SK-N-SH (cell line): ENCODE measurements around the gene PABPN1. TPM values are rescaled to one million over a fixed set of nuclear protein-coding genes. Genes with fewer than 3 reads are reported as not detected.

Experiments used
- CTCF ChIA-PET: fragments of 300-600, 350-600 bp; formaldehyde crosslinking; extraction: SDS; loops from one replicate; lab custom pipeline; 2021; lab: Yijun Ruan, JAX
- POLR2A ChIA-PET: fragments of 350-600 bp; sonication (Branson Sonifier 250); formaldehyde crosslinking; extraction: SDS; loops from one replicate; lab custom pipeline; 2020; ENCODE audit warnings: antibody characterized with exemption, inconsistent platforms; lab: Yijun Ruan, JAX
- DNase-seq: peaks from one replicate; pipeline ENCODE4 v3.0.0; 2012
- H2AFZ ChIP-seq: fragments of 200-600 bp; sonication (generic); 2 replicates; pipeline ENCODE4 v1.8.1; 2016; ENCODE audit warnings: antibody characterized with exemption, mild to moderate bottlenecking, low read depth
- H3F3A ChIP-seq: fragments of 200-600 bp; sonication (generic); replicated peaks from 2 replicates; pipeline ENCODE3; 2016; ENCODE audit warnings: antibody characterized with exemption, mild to moderate bottlenecking; ENCODE audit not compliant: insufficient read depth
- H3K27ac ChIP-seq, 2 experiments: fragments of 200-500 bp in 1 of 2; fragments of 200-600 bp in 1 of 2; sonication (Bioruptor generic) in 1 of 2; sonication (generic), shearing (Covaris generic) in 1 of 2; 2 replicates each; pipeline versions ENCODE4 v1.5.1 to v1.6.1; 2014 to 2016; ENCODE audit warnings: low read depth in 2 of 2, inconsistent platforms in 1 of 2, low read length in 1 of 2, mild to moderate bottlenecking in 1 of 2, mixed read lengths in 1 of 2
- H3K27me3 ChIP-seq: fragments of 200-600 bp; sonication (generic), shearing (Covaris generic); 2 replicates; pipeline ENCODE4 v1.6.1; 2016; ENCODE audit warnings: mixed run types; ENCODE audit not compliant: insufficient read depth
- H3K36me3 ChIP-seq, 2 experiments: fragments of 200-500 bp in 1 of 2; fragments of 200-600 bp in 1 of 2; sonication (Bioruptor generic) in 1 of 2; sonication (generic) in 1 of 2; replicated peaks in 1 of 2; 2 replicates each; pipeline versions ENCODE3 to v1.5.1; 2014 to 2016; ENCODE audit warnings: low read length in 1 of 2, mild to moderate bottlenecking in 1 of 2; ENCODE audit not compliant: insufficient read depth in 2 of 2, control insufficient read depth in 1 of 2
- H3K4me1 ChIP-seq, 2 experiments: fragments of 200-500 bp in 1 of 2; fragments of 200-600 bp in 1 of 2; sonication (Bioruptor generic) in 1 of 2; sonication (generic), shearing (Covaris generic) in 1 of 2; 2 replicates each; pipeline versions ENCODE4 v1.5.1 to v1.6.1; 2014 to 2016; ENCODE audit warnings: low read depth in 1 of 2, low read length in 1 of 2, mixed run types in 1 of 2; ENCODE audit not compliant: insufficient read depth in 2 of 2, control insufficient read depth in 1 of 2
- H3K4me2 ChIP-seq: fragments of 200-600 bp; sonication (generic), shearing (Covaris generic); 2 replicates; pipeline ENCODE4 v1.6.1; 2017; ENCODE audit warnings: mixed run types
- H3K4me3 ChIP-seq, 2 experiments: fragments of 200-500 bp in 1 of 2; fragments of 200-600 bp in 1 of 2; sonication (Bioruptor generic) in 1 of 2; sonication (generic), shearing (Covaris generic) in 1 of 2; 2 replicates each; pipeline versions ENCODE4 v1.5.1 to v1.8.1; 2014 to 2016; ENCODE audit warnings: low read depth in 2 of 2, inconsistent platforms in 1 of 2, low read length in 1 of 2, mild to moderate bottlenecking in 1 of 2, mixed read lengths in 1 of 2, moderate library complexity in 1 of 2
- H3K79me2 ChIP-seq: fragments of 200-600 bp; sonication (generic); 2 replicates; pipeline ENCODE4 v1.8.1; 2017; ENCODE audit warnings: mild to moderate bottlenecking; ENCODE audit not compliant: insufficient read depth
- H3K9ac ChIP-seq: fragments of 200-600 bp; sonication (generic); 2 replicates; pipeline ENCODE4 v1.6.1; 2017; ENCODE audit warnings: mixed run types
- H3K9me2 ChIP-seq: fragments of 200-600 bp; sonication (generic); 2 replicates; pipeline ENCODE4 v1.6.1; 2017; ENCODE audit warnings: mixed run types
- H3K9me3 ChIP-seq: fragments of 200-600 bp; sonication (generic); 2 replicates; pipeline ENCODE4 v1.6.1; 2017; ENCODE audit warnings: mixed run types, mild to moderate bottlenecking, moderate library complexity
- H4K20me1 ChIP-seq: fragments of 200-600 bp; sonication (generic); 2 replicates; pipeline ENCODE4 v1.6.1; 2017; ENCODE audit warnings: mild to moderate bottlenecking, mixed run types; ENCODE audit not compliant: insufficient read depth
- CHD2 ChIP-seq: fragments of 150-350 bp; IDR thresholded peaks from 2 replicates; pipeline ENCODE4 v1.6.1; 2018; ENCODE audit warnings: low read length; ENCODE audit not compliant: partially characterized antibody
- CTCF ChIP-seq: fragments of 200-600 bp; sonication (generic); IDR thresholded peaks from 2 replicates; pipeline ENCODE4 v1.6.1; 2017; ENCODE audit warnings: antibody characterized with exemption, mild to moderate bottlenecking, moderate library complexity
- ELF1 ChIP-seq: IDR thresholded peaks from 2 replicates; pipeline ENCODE4 v1.4.0; 2012
- EP300 ChIP-seq, 2 experiments: IDR thresholded peaks; 2 replicates each; pipeline versions ENCODE4 v1.4.0 to v1.6.1; 2012; ENCODE audit warnings: borderline replicate concordance in 1 of 2, low read depth in 1 of 2, low read length in 1 of 2
- FOSL2 ChIP-seq: IDR thresholded peaks from 2 replicates; pipeline ENCODE4 v1.4.0; 2012; ENCODE audit warnings: low read depth, mild to moderate bottlenecking, moderate library complexity, borderline replicate concordance
- FOXM1 ChIP-seq: IDR thresholded peaks from 2 replicates; pipeline ENCODE4 v1.4.0; 2012; ENCODE audit warnings: low read depth, mild to moderate bottlenecking
- GATA2 ChIP-seq: sonication (generic); formaldehyde crosslinking; IDR thresholded peaks from 2 replicates; pipeline ENCODE4 v1.5.0; 2020; ENCODE audit warnings: mild to moderate bottlenecking, missing genetic modification reagents
- MEF2A ChIP-seq: IDR thresholded peaks from 2 replicates; pipeline ENCODE4 v1.4.0; 2012; ENCODE audit warnings: low read depth, borderline replicate concordance
- MXI1 ChIP-seq: IDR thresholded peaks from 2 replicates; pipeline ENCODE4 v1.6.1; 2012; ENCODE audit warnings: mild to moderate bottlenecking, low read depth, low read length, improper control_type of control experiment
- RAD21 ChIP-seq: IDR thresholded peaks from 2 replicates; pipeline ENCODE4 v1.6.1; 2012; ENCODE audit warnings: mild to moderate bottlenecking, low read length
- SIN3A ChIP-seq: IDR thresholded peaks from 2 replicates; pipeline ENCODE4 v1.6.1; 2012; ENCODE audit warnings: low read depth, mild to moderate bottlenecking, low read length, moderate library complexity, borderline replicate concordance
- TCF12 ChIP-seq: IDR thresholded peaks from 2 replicates; pipeline ENCODE4 v1.4.0; 2012
- YY1 ChIP-seq: IDR thresholded peaks from 2 replicates; pipeline ENCODE4 v1.4.0; 2012; ENCODE audit warnings: low read depth, mild to moderate bottlenecking
- WGBS: methylation state at CpG from one replicate; pipeline ENCODE4 v1.1.6; 2017; ENCODE audit warnings: low lambda C conversion rate; 5-methylcytosine and 5-hydroxymethylcytosine counted together
- polyA plus RNA-seq, 3 experiments: library from polyadenylated mRNA; depleted of rRNA; stranded (reverse); fragments of >200 nt; gene quantifications; 2 replicates each; pipeline ENCODE4 v1.2.3, GENCODE V29; 2012
- TF ChIP-seq, protein P1 (sequence below): fragments of 150-350 bp; IDR thresholded peaks from 2 replicates; pipeline ENCODE4 v1.6.1; 2016; ENCODE audit warnings: mild to moderate bottlenecking, low read depth, low read length
- TF ChIP-seq, protein P2 (sequence below): IDR thresholded peaks from 2 replicates; pipeline ENCODE4 v1.4.0; 2012; ENCODE audit warnings: low read depth, borderline replicate concordance
- TF ChIP-seq, protein P3 (sequence below): IDR thresholded peaks from 2 replicates; pipeline ENCODE4 v1.6.1; 2012; ENCODE audit warnings: mild to moderate bottlenecking, low read depth, low read length, moderate library complexity
- TF ChIP-seq, protein P4 (sequence below): IDR thresholded peaks from 2 replicates; pipeline ENCODE4; 2012

Gene PABPN1
- polyA plus RNA-seq, 1 of the 3 experiments (the other 2 are of a cell fraction): 266 TPM

DNA sequence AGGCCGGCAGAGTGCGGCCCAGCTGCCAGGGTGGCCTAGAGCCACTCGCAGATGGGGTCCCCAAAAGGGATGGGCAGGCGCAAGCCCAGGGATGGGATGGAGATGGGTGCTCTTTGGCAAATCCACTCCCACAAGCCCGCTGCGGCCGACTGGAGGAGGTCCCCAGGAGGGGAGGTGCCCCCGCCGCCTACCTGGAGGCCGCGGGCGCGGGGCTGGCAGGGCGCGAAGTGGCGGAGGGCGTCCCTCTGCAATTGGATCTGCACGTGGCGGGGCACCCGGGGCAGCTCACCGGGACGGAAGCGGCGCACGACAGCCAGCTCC, 19.3 kb upstream of the PABPN1 start (continued):
- TF ChIP-seq, protein P1, sequence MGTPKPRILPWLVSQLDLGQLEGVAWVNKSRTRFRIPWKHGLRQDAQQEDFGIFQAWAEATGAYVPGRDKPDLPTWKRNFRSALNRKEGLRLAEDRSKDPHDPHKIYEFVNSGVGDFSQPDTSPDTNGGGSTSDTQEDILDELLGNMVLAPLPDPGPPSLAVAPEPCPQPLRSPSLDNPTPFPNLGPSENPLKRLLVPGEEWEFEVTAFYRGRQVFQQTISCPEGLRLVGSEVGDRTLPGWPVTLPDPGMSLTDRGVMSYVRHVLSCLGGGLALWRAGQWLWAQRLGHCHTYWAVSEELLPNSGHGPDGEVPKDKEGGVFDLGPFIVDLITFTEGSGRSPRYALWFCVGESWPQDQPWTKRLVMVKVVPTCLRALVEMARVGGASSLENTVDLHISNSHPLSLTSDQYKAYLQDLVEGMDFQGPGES: no peak
- TF ChIP-seq FOSL2: no peak
- TF ChIP-seq, protein P2, sequence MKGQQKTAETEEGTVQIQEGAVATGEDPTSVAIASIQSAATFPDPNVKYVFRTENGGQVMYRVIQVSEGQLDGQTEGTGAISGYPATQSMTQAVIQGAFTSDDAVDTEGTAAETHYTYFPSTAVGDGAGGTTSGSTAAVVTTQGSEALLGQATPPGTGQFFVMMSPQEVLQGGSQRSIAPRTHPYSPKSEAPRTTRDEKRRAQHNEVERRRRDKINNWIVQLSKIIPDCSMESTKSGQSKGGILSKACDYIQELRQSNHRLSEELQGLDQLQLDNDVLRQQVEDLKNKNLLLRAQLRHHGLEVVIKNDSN: peak; percentile 28; the same call in 1 of the 2 replicates
- TF ChIP-seq CTCF: no peak
- TF ChIP-seq CHD2: peak; percentile 4

DNA sequence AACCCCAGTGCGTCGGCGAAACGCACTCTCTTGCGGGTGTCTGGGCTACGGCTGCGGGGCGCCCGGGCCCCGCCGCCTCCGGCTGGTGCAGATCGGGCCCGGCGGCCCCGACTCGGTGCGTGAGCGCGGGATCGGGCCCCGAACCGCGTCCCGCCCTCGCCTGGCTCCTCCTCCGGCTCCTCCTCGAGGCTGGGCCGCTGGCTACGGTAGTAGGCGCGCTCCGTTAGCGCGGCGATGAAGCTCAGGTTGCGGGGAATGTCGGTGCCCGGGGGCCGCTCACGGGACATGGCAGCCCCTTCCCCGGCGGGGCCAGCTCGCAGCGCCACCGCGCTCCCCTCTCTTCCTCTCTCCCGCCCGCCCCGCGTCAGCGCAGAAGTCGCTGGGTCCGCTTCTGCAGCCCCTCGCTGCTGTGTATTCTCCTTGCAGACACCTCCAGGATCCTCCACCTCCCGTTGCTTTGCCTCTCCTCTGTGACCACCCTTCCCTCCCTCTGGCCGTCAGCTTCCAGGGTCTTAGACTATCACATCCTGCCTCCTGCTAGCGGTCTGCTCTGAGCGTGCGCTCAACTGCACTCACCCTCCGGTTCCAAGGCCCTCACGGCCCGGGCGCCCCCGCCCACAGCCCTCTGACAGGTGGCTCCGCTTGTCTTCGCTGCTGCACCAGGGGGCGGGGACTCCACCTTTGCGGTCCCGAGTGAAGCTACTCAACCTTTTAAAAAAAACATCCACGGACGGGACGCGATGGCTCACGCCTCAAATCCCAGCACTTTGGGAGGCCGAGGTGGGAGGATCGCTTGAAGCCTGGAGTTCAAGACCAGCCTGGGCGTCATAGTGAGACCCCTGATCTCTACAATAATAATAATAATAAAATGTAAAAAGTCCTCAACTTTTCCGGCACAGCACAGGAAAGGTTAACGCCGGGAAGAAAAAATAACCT, 18.7 kb upstream of the PABPN1 start, which contains the start of gene PPP1R3E:
PPP1R3E (minus strand) TSS at position 570 of the 936 bp plus-strand sequence; CDS start at position 287, 283 bp downstream.
- Histone ChIP-seq H3K4me3 (peak within 1 kb of the TSS; percentile 69 to 91), H3K36me3 (peaks cover 0 to 4% of the 10 kb centered on the region in 2 experiments), H3K4me1 (peaks cover 18 to 23% of the 10 kb centered on the region in 2 experiments; a peak in 3 of 4 replicates), H2AFZ (peak within 1 kb of the TSS; percentile 89), H3K27me3 (no peaks in the 10 kb centered on the region), H3K9me3 (no peaks in the 10 kb centered on the region), H3K79me2 (peaks cover 19% of the 10 kb centered on the region), H4K20me1 (no peaks in the 10 kb centered on the region), H3K9ac (peak within 1 kb of the TSS; percentile 74), H3K9me2 (no peaks in the 10 kb centered on the region), H3F3A (peaks cover 27% of the 10 kb centered on the region), H3K4me2 (peak within 1 kb of the TSS; percentile 97), H3K27ac (peak within 1 kb of the TSS; percentile 88 to 93)
- POLR2A ChIA-PET: interaction anchor here (0.7 to 1.6 kb wide), 3 partner anchors 18 to 207 kb away, joined by 4 to 7 read pairs (median 5); partner anchors contain the start of genes ACIN1, C14orf119 and PABPN1
- peak; percentile 68 for DNase-seq
- CTCF ChIA-PET: interaction anchor here (0.9 to 4.7 kb wide), 12 partner anchors 8 to 225 kb away, joined by 3 to 26 read pairs (median 8); partner anchors contain the start of genes HOMEZ and PABPN1
- 7% methylated on average over 31 of the region's 81 CpGs for WGBS
- TF ChIP-seq YY1 (0 out of 2 replicates have a peak, but pooled peaks have one; percentile 8), ELF1 (0 out of 2 replicates have a peak, but pooled peaks have one; percentile 3), FOXM1 (no peak), CHD2 (no peak), CTCF (no peak), FOSL2 (no peak), SIN3A (no peak), GATA2 (CRISPR knock-in tag) (no peak), EP300 (IDR thresholded peaks at IDR 0.05; ENCODE audit: borderline replicate concordance in 1 of 2, low read depth in 1 of 2, low read length in 1 of 2) (no peak), MXI1 (no peak; the same call in 1 of the 2 replicates), RAD21 (no peak), TCF12 (no peak), MEF2A (no peak)
- TF ChIP-seq, protein P3, sequence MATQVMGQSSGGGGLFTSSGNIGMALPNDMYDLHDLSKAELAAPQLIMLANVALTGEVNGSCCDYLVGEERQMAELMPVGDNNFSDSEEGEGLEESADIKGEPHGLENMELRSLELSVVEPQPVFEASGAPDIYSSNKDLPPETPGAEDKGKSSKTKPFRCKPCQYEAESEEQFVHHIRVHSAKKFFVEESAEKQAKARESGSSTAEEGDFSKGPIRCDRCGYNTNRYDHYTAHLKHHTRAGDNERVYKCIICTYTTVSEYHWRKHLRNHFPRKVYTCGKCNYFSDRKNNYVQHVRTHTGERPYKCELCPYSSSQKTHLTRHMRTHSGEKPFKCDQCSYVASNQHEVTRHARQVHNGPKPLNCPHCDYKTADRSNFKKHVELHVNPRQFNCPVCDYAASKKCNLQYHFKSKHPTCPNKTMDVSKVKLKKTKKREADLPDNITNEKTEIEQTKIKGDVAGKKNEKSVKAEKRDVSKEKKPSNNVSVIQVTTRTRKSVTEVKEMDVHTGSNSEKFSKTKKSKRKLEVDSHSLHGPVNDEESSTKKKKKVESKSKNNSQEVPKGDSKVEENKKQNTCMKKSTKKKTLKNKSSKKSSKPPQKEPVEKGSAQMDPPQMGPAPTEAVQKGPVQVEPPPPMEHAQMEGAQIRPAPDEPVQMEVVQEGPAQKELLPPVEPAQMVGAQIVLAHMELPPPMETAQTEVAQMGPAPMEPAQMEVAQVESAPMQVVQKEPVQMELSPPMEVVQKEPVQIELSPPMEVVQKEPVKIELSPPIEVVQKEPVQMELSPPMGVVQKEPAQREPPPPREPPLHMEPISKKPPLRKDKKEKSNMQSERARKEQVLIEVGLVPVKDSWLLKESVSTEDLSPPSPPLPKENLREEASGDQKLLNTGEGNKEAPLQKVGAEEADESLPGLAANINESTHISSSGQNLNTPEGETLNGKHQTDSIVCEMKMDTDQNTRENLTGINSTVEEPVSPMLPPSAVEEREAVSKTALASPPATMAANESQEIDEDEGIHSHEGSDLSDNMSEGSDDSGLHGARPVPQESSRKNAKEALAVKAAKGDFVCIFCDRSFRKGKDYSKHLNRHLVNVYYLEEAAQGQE: peak; percentile 11; the same call in 1 of the 2 replicates
- TF ChIP-seq, protein P4, sequence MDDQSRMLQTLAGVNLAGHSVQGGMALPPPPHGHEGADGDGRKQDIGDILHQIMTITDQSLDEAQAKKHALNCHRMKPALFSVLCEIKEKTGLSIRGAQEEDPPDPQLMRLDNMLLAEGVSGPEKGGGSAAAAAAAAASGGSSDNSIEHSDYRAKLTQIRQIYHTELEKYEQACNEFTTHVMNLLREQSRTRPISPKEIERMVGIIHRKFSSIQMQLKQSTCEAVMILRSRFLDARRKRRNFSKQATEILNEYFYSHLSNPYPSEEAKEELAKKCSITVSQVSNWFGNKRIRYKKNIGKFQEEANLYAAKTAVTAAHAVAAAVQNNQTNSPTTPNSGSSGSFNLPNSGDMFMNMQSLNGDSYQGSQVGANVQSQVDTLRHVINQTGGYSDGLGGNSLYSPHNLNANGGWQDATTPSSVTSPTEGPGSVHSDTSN: no peak
